Effector CD4-positive, alpha-beta T cell (primary cell): ENCODE measurements around the gene RNF213.
A peak's percentile ranks its signal among the peaks of the same experiment; 100 is the strongest.
"Not testable (repeated sequence)": the region's sequence is repeated elsewhere in the genome, so short reads cannot be mapped to it uniquely, and the experiment has no call there.

ENCODE experiments used
- DNase-seq: peaks from one replicate; pipeline ENCODE4 v3.0.0-alpha.2; 2020

Gene RNF213

DNA sequence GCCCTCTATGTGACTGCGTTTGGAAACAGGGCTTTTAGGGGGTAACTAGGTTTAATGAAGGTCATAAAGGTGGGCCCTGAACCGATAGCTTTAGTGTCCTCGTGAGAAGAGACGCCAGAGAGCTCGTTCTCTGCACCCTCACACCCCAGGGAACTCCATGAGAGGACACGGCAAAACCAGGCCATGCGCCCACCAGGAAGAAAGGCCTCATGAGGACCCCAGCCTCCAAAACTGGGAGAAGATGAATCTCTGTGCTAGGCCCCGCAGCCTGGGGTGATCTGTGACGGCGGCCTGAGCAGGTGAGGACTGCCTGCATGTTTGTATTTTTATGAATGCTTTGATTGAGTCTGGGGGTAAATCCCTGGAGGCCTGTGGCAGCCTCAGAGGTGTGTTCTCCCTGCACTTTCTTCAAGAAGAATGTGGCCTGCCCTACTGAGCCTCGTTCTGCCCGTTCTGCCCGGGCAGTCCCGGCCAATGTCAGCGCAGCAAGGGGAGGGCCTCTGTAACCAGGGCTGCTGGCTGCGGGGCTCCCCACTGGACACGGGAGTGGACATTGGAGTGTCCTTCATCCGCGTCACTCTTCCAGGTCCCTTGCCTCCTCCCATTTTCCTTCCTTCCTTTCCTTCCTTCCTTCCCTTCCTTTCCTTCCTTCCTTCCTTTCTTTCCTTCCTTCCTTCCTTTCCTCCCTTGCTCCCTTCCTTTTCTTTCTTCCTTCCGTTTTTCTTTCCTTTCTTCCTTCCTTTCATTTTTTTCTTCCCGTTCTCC, 6.8 kb upstream of the RNF213 start:
- DNase-seq: no peak

DNA sequence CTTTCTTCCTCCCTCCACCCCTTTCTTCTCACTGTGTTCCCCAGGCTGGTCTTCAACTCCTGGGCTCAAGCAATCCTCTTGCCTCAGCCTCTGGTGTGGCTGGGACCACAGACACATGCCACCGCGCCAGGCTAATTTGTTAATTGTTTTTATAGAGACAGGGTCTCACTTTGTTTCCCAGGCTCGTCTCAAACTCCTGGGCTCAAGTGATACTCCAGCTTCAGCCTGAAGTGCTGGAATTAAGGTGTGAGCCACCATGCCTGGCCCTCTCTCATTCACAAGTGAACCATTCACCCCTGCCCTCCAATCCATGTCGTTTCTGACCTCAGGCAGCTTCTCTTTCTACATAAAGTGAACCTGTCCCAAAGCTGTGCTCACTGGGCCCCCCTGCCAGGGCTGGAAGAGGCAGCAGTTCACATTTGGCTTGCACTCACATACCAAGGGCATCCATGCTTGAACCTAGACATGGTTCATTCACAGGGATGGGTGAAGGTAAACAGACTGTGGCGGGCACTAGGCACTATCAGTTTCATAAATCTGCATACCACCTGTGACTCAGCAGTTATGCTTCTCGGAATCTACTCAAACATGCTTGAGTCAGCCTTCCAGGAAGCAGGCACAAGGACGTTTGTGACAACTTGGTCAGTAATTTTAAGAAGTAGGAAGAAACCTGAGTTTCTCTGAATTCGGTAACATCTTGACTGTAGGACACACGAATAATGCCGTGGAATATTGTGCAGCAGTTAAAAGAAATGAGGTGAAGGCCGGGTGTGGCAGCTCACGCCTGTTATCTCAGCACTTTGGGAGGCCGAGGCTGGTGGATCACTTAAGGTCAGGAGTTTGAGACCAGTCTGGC, 6.0 kb upstream of the RNF213 start:
- peak; percentile 35 for DNase-seq

DNA sequence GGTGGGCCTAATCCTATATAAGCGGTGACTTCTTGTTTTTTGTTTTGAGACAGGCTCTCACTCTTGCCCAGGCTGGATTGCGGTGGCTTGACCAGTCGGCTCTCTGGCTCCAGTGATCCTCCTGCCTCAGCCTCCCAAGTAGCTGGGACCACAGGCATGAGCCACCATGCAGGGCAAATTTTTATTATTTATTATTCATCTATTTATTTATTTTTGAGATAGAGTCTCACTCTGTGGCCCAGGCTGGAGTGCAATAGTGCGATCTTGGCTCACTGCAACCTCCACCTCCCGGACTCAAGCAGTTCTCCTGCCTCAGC, 4.7 kb upstream of the RNF213 start:
- DNase-seq: no peak

DNA sequence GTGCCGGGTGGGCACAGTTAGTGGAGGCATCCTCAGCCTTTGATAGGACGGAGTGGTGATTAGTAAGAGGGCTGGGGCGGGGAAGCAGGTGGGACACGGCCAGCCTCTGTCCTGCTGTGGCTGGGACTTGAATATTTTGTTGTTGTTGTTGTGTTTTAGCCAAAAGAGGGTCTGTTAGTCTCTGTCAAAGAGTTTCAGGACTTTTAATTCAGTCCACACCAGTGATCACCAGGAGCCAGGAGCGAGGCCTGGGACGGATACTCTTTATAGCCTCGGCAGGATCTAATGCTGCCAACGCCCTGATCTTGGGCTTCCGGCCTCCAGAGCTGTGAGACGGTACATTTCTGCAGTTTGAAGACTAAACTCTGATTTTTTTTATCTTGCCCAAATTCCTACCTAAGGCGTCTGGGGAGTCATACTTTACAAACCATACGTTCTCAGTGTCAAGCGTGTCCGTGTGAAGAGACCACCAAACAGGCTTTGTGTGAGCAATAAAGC, 2.9 kb upstream of the RNF213 start:
- DNase-seq: no peak

DNA sequence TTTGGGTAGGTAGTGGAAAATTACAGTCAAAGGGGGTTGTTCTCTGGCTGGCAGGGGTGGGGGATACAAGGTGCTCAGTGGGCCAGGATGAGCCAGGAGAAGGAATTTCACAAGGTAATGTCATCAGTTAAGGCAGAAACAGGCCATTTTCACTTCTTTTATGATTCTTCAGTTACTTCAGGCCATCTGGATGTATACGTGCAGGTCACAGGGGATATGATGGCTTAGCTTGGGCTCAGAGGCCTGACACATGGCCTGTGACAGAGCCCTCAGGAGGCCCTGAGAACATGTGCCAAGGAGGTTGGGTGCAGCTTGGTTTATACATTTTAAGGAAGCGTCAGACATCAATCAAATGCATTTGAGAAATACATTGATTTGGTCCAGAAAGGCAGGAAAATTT, 2.4 kb upstream of the RNF213 start:
- DNase-seq: not testable (repeated sequence)

DNA sequence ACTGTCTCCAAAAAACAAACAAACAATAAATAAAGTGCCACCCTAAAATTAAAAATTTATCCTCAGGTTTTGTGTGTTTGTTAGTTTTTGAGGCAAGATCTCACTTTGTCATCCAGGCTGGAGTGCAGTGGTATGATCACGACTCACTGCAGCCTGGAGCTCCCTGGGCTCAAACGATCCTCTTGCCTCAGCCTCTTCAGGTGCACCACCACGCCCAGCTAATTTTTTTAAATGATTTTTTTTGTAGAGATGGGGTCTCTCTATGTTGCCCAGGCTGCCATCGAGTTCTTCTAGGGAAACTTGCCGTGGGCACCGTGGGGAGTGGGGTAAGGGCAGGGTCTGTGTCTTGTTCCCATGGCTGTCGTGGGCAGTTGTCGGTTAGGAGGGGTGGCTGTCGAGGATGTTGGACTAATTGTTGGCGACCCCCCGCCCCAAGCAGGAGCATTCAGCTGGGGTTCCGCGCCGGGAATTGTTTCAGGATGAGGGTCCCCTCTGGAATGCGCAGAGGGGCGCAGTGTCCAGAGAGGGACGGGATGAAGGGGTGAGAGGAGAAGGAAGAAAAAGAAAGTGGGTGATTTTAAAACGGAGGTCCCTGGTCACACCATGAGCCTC, 1.1 kb upstream of the RNF213 start:
- DNase-seq: no peak

DNA sequence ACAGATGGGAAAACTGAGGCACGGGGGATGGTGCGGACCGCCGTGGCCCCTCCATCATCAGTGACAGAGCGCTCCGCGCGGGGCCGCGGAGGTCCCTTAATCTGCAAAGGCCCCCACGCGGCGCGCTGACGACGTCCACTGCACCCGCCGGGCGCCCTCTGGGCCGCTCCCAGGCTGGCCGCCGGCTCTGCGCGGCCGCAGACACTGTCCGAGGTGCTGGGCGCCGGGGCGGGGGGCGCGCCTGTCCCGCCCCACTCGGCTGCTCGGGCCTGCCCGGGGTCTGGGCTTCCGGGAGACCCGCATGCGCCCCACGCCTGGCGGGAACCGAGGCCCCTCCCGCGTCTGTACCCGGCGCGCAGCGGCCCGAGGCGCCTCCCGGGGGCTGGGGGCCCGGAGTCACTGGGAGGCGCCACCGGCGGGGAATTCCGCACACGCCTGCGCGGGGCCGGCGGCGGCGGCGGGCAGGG, 550 bp upstream of the RNF213 start:
- peak; percentile 79 for DNase-seq

DNA sequence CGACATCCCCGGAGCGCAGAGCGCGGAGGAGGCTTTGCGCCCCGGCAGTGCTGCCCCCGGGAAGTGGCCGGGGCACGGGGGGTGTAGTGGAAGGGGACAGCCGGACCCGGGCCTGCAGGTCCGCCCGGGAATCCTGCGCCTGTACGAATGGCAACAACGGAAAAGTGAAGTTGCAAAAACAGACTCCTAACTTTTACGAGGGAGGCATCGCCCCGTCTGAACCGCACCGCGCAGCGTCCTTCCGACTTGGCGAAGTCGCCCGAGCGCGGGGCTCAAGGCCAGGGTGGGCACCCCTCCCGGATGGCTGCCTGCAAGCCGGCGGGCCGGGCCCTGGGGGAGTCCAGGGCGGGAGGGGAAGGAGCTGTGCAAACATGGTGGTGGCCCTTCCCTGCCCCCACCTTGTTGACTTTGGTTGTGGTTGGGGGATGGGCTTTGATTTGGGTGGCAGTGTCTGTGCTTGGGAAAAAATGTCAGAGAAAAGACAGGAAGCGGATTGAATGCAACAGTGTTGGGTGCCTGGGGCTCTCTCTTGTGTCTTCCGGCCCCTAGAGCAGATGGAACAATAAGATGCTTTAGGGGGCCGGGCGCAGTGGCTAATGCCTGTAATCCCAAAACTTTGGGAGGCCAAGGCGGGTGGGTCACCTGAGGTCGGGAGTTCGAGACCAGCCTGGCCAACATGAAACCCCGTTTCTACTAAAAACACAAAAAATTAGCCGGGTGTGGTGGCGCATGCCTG, 675 bp downstream of the RNF213 start:
- peak; percentile 58 for DNase-seq

DNA sequence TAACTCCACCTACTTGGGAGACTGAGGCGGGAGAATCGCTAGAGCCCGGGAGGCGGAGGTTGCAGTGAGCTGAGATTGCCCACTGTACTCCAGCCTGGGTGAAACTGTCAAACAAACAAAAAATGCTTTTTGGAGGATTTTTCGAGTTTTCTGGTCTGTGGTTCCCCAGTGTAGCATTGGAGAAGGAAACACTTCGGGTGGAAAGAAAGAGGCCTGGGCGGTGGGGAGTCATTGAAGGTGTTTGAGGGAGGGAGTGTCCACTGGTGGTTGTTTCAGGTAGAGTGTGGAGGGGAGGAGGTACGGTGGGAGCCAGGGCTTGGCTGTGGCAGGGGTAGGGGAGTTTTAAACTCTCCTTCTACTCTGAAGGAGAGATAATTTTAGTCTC, 1.2 kb downstream of the RNF213 start:
- no peak for DNase-seq

DNA sequence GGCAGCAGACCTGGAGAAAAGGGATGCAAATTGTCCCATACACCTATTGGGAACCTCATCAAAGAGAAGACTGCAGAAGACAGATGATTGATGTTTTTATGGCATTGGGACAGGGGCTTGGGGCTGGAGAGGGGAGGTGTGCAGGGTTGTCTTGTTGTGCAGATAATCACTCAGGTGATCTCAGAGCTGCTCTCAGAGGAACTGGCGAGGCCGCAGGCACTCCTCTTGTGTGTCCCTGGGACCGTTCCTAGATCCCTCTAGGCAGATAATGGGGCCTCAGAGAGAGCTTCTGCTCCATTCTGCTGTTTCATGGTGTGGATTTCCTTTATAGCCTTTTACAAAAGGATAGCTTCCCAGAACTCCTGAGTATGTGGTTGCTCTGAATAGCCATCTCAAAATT, 1.6 kb downstream of the RNF213 start:
- no peak for DNase-seq

DNA sequence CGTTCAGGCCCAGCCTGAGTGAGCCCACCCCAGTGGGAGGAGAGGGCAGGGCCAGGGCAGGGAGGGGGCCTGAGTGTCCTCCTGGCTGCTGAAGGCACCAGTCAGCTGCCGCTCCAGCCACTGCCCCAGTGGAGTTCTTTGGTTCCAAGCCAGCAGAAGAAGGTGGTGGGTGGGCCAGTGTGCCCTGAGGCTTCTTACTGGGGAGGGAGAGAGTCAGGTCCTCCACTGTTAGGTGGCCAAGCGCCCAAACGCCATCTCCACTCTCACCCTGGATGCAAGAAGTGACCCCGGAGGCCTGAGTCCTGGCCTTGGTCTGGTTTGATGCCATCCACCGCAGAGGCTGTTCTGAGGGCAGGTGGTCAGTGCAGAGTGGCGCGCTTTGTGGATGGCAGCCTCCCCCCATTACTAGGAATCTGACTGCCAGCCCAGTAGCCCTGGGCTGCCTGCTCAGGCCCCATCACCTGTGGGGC, 2.2 kb downstream of the RNF213 start:
- no peak for DNase-seq

DNA sequence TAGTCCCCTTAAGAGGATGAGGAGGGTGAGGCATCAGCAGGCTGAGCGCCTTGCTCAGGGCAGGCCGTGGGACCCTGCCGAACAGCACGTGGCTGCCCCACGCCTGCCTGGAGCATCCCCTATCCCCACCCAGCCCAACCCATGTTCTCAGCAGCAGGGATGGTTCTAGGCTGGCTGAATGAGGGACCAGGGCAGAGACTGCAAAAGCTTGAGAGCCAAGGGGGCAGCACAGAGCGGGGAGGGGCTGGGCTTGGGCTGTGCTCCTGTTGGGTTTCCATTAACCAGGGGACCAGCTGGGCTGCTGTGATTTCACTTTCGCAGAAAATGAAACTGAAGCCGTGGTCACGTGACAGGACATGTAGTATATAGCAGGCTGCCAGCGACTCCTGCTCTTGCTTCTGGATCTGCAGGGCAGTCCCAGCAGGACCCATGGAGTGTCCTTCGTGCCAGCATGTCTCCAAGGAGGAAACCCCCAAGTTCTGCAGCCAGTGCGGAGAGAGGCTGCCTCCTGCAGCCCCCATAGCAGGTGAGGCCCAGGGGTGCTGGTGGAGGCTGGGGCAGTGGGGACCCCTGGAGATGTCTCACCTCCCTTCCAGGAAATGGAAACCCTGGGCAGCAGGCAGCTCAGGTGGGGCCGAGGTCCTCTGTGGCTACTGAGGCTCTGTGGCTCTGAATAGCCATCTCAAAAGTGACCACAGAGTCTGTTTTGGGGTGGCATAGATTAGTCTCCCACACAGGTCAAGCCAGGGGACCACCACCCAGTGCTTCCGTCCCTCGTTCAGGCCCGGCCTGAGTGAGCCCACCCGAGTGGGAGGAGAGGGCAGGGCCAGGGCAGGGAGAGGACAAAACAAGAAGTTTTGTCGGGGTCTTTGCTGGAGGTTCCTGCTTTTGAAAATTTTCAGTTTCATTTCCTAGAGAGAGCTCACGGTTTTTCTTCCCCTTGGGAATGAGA, 2.9 kb downstream of the RNF213 start:
- DNase-seq: peak; percentile 85

DNA sequence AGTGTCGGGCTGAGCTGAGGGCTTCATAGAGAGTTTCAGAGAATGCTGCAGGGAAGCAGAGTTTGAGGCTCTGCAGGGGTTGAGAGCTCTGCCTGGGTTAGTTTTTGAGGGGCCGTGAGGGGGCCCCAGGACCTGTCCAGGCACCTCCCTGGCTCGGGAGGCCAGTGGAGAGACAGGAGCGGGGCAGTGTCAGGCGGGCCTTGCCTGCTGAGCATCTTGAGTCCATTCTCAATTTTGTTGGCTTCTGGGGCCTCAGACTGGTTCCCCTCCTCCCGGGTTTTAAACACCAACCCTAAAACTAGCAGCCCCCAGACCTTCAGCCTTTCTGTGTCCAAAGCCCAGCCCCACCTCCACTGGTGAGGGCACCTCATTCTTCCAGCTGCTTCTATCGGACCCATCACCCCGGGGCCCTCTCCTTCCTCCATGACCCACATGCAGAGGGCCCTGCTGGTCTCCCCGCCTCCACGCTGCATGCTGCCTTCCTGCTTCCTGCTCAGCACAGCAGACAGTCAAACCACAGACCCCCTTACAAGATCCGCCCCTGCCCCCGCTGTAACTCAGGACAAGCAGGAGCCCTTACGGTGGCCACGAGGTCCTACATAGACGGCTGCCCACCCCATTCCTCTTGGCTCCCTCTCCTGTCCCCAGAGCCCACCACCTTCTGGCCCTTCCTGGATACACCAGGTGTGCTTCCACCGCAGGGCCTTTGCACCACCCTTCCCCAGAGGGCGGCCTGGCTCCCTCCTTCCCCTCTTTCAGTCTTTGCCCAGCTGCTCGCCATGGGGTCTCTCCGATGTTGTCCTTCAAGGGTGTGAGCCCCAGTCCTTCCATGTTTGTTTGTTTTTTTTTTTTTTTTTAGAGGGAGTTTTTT, 3.8 kb downstream of the RNF213 start:
- peak; percentile 31 for DNase-seq

DNA sequence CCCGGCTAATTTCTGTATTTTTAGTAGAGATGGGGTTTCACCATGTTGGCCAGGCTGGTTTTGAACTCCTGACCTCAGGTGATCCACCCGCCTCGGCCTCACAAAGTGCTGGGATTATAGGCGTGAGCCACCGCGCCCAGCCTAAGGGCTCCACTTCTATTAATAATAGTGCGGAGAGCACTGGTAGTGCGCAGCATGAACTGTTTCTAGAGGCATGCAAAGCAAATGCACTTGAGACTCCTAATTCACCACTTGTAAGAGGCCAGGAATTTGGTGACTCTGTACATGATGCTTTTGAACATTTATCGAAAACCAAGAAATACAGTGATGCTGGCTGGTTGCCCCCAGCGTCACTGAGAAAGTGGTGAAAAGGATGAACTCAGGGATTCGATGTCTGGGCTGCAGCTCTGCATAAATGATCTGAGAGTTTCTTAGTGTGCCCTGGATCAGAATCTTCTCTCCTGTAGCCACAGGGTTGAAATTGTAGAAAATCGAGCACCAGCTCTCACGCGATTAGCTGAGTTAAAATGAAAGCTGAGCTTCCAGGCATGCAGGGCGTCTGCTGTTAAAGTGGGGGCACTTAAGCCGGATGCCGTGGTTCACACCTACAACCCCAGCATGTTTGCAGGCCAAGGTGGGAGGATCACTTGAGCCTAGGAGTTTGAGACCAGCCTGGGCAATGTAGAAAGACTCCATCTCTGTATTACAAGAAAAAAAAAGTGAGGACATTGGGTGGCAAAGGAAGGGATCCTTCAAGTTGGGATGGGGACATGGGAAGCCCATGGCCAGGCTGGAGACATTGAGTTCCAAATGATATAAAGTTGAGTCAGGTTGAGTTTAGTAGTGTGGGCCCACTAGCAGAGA, 4.8 kb downstream of the RNF213 start:
- DNase-seq: peak; percentile 43

DNA sequence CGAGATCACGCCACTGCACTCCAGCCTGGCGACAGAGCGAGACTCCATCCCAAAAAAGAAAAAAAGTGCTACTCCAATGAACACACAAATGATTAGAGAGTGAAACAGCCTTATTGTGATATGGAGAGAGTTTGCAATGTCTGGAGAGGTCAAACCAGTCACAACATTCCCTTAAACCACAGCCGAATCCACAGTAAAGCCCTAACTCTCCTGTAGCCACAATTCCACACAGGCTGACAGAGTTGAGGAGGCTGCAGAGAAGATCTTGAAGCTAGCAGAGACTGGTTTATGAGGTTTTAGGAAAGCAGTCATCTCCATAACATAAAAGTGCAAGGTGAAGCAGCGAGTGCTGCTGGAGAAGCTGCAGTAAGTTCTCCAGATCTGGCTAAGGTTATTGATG, 6.7 kb downstream of the RNF213 start:
- no peak for DNase-seq

DNA sequence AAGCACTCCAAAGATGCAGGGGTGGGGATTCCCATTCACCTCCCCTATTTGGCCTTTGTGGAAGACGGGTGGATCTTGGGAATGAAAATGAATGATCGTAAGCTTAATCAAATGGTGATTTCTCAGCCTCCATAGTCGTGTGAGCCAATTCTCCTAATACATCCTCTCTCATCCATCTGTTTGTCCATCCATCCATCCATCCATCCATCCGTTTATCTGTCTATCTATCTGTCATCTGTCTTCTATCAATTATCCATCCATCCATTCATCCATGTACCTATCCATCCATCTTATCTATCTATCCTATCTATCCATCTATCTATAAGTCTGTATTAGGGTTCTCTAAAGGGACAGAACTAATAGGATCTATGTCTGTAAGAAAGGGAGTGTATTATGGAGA, 7.8 kb downstream of the RNF213 start:
- DNase-seq: no peak

DNA sequence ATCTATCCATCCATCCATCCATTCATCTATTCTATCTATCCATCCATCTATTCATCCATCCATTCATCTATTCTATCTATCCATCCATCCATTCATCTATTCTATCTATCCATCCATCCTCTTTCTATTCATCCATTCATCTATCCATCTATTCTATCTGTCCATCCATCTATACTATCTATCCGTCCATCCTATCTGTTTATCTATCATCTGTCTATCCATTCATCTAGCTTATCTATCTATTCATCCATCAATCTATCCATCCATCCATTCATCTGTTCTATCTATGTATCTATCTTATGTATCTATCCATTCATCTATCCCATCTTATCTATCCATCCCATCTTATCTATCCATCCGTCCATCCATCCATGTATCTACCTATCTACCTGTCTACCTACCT, 8.8 kb downstream of the RNF213 start:
- no peak for DNase-seq

DNA sequence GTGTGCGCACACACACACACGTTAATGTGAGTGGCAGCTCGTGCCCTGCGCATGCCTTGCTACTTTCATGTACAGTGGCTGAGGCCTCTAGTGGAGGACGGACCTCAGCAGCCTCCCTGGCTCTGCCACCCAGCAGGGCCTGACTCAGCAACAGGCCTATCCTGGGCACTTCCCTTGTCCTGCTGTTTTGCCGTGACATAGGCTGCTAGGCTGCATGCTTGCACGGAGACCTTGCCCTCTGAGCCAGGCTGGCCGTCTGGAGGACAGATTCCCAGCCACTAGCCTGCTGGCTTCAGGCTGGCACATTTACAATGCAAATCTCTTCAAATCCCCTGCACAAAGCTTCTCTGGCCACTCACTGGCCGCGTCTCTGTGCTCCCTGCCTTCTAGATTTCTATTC, 9.5 kb downstream of the RNF213 start:
- DNase-seq: no peak

DNA sequence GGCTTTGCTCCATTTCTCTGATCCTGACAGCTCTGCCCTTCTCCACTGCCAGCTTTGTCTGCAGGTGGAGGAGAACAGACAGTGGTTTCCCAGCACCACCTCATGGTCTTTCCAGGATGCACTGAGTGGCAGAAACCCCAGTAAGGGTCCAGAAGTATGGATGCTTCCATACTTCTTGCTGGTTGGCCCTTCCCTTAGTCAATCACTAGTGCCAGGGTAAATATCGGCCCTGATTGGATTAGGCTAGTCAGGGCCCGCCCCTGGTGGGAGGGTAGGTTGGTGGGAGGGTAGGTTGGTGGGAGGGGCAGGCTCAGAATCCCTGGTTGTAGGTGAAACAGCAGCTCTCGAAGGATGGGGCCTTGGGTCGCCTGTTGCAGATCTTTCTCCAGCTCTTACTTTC, 10.2 kb downstream of the RNF213 start:
- peak; percentile 26 for DNase-seq

DNA sequence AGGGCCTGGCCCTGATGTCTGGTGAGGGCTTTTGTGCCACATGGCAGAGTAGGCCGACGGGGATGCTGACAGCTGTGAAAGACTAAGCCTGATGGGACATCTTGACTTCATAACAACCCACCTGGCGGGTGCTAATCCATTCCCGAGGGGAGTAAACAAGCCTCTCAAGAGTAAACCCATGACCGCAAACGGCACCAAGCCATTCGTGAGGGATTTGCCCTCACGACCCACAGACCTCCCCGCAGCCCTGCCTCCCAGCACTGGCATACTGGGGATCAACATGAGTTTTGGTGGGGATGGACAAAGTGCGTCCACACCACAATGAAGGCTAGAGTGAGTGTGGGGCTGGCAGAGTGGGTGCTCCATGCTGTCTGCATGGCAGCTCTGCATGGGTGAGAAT, 11.7 kb downstream of the RNF213 start:
- DNase-seq: no peak
